WTC11 (cell line): ENCODE data around the gene GRB10.

Experiments
- ESRRA ChIP-seq: sonication (generic); formaldehyde crosslinking; IDR thresholded peaks from 2 replicates; pipeline ENCODE4 v1.8.1; 2022; ENCODE audit warnings: mild to moderate bottlenecking, missing genetic modification reagents, borderline replicate concordance
- RORB ChIP-seq: fragments of 250-450 bp; sonication (Bioruptor Pico); IDR thresholded peaks from 2 replicates; pipeline ENCODE4 v1.9.0; 2021; ENCODE audit warnings: mild to moderate bottlenecking
- SMAD3 ChIP-seq: sonication (generic); formaldehyde crosslinking; IDR thresholded peaks from 2 replicates; pipeline ENCODE4 v1.8.0; 2022; ENCODE audit warnings: missing genetic modification reagents, mild to moderate bottlenecking, borderline replicate concordance
- TEAD4 ChIP-seq: sonication (generic); formaldehyde crosslinking; IDR thresholded peaks from 2 replicates; pipeline ENCODE4 v1.8.0; 2022; ENCODE audit warnings: mild to moderate bottlenecking, missing genetic modification reagents
- TP53 ChIP-seq: sonication (generic); formaldehyde crosslinking; IDR thresholded peaks from 2 replicates; pipeline ENCODE4 v1.8.1; 2023; ENCODE audit warnings: mild to moderate bottlenecking, missing genetic modification reagents
- TF ChIP-seq, protein P1 (sequence below): sonication (generic); formaldehyde crosslinking; IDR thresholded peaks from 2 replicates; pipeline ENCODE4 v1.8.1; 2023; ENCODE audit warnings: mild to moderate bottlenecking, missing genetic modification reagents
- TF ChIP-seq, protein P2 (sequence below): sonication (generic); formaldehyde crosslinking; IDR thresholded peaks from 2 replicates; pipeline ENCODE4 v1.8.0; 2023; ENCODE audit warnings: missing genetic modification reagents, mild to moderate bottlenecking, borderline replicate concordance
- TF ChIP-seq, protein P3 (sequence below): fragments of 200-600 bp; IDR thresholded peaks from 2 replicates; pipeline ENCODE4 v1.8.0; 2022; ENCODE audit warnings: antibody characterized with exemption
- TF ChIP-seq, protein P4 (sequence below): sonication (generic); formaldehyde crosslinking; IDR thresholded peaks from 2 replicates; pipeline ENCODE4 v1.8.1; 2022; ENCODE audit warnings: mild to moderate bottlenecking, missing genetic modification reagents, moderate library complexity, borderline replicate concordance
- TF ChIP-seq, protein P5 (sequence below): sonication (generic); formaldehyde crosslinking; IDR thresholded peaks from 2 replicates; pipeline ENCODE4 v1.8.1; 2023; ENCODE audit warnings: mild to moderate bottlenecking, missing genetic modification reagents
- TF ChIP-seq, protein P6 (sequence below): sonication (generic); formaldehyde crosslinking; conservative IDR thresholded peaks from 2 replicates; pipeline ENCODE4 v1.8.1; 2023; ENCODE audit warnings: mild to moderate bottlenecking, low read depth, missing genetic modification reagents, moderate library complexity
- TF ChIP-seq, protein P7 (sequence below): sonication (generic); formaldehyde crosslinking; IDR thresholded peaks from 2 replicates; pipeline ENCODE4 v1.8.1; 2022; ENCODE audit warnings: low read depth, mild to moderate bottlenecking, moderate library complexity, missing genetic modification reagents, borderline replicate concordance
- TF ChIP-seq, protein P8 (sequence below): sonication (generic); formaldehyde crosslinking; IDR thresholded peaks from 2 replicates; pipeline ENCODE4 v1.8.0; 2022; ENCODE audit warnings: missing genetic modification reagents

DNA sequence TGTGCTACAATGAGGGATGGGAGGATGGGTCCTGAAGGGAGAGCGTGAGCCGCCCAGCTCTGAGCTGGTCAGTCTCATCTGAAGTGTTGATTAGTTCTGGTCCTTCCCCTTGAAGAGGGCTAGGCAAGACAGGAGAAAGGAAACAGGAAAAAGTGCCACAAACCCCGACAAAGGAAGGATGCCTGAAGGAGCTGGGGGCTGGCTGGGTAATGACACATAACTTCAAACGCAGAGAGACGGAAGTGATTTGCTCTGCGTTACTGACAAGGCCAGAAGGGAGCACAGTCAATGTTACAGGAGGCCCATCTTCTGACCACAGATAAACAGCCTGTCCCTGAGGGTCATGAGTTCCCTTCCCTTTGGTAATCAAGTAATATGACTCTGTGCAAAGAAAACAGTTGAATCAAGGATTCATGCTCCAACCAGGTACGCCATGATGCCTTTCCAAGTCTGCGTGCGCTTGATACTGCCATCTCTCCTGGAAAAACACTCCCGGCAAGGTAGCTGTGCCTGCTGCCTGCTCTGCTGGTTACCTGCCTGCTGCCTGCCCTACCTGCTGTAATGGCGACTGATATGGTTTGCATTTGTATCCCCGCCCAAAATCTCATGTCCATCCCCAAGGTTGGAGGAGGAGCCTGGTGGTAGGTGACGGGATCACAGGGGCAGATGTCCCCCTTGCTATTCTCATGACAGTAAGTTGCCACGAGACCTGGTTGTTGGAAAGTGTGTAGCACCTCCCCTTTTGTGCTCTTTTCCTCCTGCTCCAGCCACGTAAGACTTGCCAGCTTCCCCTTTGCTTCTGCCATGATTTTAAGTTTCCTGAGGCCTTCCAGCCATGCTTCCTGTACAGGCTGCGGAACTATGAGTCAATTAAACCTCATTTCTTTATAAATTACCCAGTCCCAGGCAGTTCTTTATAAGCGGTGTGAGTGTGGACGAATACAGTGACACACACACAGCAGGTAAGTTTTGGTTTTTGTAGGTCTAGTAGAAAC lies 57.9 kb downstream of the GRB10 start:
- TF ChIP-seq, protein P1, sequence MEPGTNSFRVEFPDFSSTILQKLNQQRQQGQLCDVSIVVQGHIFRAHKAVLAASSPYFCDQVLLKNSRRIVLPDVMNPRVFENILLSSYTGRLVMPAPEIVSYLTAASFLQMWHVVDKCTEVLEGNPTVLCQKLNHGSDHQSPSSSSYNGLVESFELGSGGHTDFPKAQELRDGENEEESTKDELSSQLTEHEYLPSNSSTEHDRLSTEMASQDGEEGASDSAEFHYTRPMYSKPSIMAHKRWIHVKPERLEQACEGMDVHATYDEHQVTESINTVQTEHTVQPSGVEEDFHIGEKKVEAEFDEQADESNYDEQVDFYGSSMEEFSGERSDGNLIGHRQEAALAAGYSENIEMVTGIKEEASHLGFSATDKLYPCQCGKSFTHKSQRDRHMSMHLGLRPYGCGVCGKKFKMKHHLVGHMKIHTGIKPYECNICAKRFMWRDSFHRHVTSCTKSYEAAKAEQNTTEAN, result no peak
- TF ChIP-seq, protein P2, sequence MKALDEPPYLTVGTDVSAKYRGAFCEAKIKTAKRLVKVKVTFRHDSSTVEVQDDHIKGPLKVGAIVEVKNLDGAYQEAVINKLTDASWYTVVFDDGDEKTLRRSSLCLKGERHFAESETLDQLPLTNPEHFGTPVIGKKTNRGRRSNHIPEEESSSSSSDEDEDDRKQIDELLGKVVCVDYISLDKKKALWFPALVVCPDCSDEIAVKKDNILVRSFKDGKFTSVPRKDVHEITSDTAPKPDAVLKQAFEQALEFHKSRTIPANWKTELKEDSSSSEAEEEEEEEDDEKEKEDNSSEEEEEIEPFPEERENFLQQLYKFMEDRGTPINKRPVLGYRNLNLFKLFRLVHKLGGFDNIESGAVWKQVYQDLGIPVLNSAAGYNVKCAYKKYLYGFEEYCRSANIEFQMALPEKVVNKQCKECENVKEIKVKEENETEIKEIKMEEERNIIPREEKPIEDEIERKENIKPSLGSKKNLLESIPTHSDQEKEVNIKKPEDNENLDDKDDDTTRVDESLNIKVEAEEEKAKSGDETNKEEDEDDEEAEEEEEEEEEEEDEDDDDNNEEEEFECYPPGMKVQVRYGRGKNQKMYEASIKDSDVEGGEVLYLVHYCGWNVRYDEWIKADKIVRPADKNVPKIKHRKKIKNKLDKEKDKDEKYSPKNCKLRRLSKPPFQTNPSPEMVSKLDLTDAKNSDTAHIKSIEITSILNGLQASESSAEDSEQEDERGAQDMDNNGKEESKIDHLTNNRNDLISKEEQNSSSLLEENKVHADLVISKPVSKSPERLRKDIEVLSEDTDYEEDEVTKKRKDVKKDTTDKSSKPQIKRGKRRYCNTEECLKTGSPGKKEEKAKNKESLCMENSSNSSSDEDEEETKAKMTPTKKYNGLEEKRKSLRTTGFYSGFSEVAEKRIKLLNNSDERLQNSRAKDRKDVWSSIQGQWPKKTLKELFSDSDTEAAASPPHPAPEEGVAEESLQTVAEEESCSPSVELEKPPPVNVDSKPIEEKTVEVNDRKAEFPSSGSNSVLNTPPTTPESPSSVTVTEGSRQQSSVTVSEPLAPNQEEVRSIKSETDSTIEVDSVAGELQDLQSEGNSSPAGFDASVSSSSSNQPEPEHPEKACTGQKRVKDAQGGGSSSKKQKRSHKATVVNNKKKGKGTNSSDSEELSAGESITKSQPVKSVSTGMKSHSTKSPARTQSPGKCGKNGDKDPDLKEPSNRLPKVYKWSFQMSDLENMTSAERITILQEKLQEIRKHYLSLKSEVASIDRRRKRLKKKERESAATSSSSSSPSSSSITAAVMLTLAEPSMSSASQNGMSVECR, result no peak
- TF ChIP-seq SMAD3, result no peak
- TF ChIP-seq, protein P3, sequence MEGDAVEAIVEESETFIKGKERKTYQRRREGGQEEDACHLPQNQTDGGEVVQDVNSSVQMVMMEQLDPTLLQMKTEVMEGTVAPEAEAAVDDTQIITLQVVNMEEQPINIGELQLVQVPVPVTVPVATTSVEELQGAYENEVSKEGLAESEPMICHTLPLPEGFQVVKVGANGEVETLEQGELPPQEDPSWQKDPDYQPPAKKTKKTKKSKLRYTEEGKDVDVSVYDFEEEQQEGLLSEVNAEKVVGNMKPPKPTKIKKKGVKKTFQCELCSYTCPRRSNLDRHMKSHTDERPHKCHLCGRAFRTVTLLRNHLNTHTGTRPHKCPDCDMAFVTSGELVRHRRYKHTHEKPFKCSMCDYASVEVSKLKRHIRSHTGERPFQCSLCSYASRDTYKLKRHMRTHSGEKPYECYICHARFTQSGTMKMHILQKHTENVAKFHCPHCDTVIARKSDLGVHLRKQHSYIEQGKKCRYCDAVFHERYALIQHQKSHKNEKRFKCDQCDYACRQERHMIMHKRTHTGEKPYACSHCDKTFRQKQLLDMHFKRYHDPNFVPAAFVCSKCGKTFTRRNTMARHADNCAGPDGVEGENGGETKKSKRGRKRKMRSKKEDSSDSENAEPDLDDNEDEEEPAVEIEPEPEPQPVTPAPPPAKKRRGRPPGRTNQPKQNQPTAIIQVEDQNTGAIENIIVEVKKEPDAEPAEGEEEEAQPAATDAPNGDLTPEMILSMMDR, result no peak
- no peak for TF ChIP-seq TP53 (CRISPR knock-in tag)
- TF ChIP-seq ESRRA (CRISPR knock-in tag), result no peak
- TF ChIP-seq, protein P4, sequence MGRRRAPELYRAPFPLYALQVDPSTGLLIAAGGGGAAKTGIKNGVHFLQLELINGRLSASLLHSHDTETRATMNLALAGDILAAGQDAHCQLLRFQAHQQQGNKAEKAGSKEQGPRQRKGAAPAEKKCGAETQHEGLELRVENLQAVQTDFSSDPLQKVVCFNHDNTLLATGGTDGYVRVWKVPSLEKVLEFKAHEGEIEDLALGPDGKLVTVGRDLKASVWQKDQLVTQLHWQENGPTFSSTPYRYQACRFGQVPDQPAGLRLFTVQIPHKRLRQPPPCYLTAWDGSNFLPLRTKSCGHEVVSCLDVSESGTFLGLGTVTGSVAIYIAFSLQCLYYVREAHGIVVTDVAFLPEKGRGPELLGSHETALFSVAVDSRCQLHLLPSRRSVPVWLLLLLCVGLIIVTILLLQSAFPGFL, result no peak
- no peak for TF ChIP-seq TEAD4
- TF ChIP-seq, protein P5, sequence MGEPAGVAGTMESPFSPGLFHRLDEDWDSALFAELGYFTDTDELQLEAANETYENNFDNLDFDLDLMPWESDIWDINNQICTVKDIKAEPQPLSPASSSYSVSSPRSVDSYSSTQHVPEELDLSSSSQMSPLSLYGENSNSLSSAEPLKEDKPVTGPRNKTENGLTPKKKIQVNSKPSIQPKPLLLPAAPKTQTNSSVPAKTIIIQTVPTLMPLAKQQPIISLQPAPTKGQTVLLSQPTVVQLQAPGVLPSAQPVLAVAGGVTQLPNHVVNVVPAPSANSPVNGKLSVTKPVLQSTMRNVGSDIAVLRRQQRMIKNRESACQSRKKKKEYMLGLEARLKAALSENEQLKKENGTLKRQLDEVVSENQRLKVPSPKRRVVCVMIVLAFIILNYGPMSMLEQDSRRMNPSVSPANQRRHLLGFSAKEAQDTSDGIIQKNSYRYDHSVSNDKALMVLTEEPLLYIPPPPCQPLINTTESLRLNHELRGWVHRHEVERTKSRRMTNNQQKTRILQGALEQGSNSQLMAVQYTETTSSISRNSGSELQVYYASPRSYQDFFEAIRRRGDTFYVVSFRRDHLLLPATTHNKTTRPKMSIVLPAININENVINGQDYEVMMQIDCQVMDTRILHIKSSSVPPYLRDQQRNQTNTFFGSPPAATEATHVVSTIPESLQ (CRISPR knock-in tag), result no peak
- TF ChIP-seq RORB (CRISPR knock-in tag), result no peak
- TF ChIP-seq, protein P6, sequence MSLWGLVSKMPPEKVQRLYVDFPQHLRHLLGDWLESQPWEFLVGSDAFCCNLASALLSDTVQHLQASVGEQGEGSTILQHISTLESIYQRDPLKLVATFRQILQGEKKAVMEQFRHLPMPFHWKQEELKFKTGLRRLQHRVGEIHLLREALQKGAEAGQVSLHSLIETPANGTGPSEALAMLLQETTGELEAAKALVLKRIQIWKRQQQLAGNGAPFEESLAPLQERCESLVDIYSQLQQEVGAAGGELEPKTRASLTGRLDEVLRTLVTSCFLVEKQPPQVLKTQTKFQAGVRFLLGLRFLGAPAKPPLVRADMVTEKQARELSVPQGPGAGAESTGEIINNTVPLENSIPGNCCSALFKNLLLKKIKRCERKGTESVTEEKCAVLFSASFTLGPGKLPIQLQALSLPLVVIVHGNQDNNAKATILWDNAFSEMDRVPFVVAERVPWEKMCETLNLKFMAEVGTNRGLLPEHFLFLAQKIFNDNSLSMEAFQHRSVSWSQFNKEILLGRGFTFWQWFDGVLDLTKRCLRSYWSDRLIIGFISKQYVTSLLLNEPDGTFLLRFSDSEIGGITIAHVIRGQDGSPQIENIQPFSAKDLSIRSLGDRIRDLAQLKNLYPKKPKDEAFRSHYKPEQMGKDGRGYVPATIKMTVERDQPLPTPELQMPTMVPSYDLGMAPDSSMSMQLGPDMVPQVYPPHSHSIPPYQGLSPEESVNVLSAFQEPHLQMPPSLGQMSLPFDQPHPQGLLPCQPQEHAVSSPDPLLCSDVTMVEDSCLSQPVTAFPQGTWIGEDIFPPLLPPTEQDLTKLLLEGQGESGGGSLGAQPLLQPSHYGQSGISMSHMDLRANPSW (CRISPR knock-in tag), result no peak
- TF ChIP-seq, protein P7, sequence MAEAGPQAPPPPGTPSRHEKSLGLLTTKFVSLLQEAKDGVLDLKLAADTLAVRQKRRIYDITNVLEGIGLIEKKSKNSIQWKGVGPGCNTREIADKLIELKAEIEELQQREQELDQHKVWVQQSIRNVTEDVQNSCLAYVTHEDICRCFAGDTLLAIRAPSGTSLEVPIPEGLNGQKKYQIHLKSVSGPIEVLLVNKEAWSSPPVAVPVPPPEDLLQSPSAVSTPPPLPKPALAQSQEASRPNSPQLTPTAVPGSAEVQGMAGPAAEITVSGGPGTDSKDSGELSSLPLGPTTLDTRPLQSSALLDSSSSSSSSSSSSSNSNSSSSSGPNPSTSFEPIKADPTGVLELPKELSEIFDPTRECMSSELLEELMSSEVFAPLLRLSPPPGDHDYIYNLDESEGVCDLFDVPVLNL, result no peak
- TF ChIP-seq, protein P8, sequence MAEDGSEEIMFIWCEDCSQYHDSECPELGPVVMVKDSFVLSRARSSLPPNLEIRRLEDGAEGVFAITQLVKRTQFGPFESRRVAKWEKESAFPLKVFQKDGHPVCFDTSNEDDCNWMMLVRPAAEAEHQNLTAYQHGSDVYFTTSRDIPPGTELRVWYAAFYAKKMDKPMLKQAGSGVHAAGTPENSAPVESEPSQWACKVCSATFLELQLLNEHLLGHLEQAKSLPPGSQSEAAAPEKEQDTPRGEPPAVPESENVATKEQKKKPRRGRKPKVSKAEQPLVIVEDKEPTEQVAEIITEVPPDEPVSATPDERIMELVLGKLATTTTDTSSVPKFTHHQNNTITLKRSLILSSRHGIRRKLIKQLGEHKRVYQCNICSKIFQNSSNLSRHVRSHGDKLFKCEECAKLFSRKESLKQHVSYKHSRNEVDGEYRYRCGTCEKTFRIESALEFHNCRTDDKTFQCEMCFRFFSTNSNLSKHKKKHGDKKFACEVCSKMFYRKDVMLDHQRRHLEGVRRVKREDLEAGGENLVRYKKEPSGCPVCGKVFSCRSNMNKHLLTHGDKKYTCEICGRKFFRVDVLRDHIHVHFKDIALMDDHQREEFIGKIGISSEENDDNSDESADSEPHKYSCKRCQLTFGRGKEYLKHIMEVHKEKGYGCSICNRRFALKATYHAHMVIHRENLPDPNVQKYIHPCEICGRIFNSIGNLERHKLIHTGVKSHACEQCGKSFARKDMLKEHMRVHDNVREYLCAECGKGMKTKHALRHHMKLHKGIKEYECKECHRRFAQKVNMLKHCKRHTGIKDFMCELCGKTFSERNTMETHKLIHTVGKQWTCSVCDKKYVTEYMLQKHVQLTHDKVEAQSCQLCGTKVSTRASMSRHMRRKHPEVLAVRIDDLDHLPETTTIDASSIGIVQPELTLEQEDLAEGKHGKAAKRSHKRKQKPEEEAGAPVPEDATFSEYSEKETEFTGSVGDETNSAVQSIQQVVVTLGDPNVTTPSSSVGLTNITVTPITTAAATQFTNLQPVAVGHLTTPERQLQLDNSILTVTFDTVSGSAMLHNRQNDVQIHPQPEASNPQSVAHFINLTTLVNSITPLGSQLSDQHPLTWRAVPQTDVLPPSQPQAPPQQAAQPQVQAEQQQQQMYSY (CRISPR knock-in tag), result no peak
